Small intestine (tissue), 7 donors: Measurements from ENCODE around the gene DYDC1. TPM values are rescaled to one million over a fixed set of nuclear protein-coding genes. Genes with fewer than 3 reads are reported as not detected.

Source experiments
- DNase-seq, 2 donors: peaks; one replicate each; pipeline versions ENCODE4 v3.0.0 to v3.0.0-alpha.2; 2013
- FAIRE-seq: peaks from 2 replicates; lab custom pipeline; 2012; peaks lifted over from hg19 to GRCh38; lab: Jason Lieb, UNC
- H3K27ac ChIP-seq, 3 donors: one replicate each; pipeline ENCODE4 v1.5.1; 2013; ENCODE audit warnings: low read length in 2 of 3, mild to moderate bottlenecking in 2 of 3, control low read depth in 1 of 3, inconsistent platforms in 1 of 3, low read depth in 1 of 3, moderate library complexity in 1 of 3
- H3K27me3 ChIP-seq, 3 donors: one replicate each; pipeline ENCODE4 v1.6.1; 2013; ENCODE audit warnings: low read length in 3 of 3, inconsistent platforms in 1 of 3; ENCODE audit not compliant: control insufficient read depth in 3 of 3, insufficient read depth in 3 of 3
- H3K36me3 ChIP-seq, 3 donors: one replicate each; pipeline ENCODE4 v1.6.1; 2013; ENCODE audit warnings: low read length in 3 of 3, inconsistent platforms in 1 of 3, low read depth in 1 of 3, mild to moderate bottlenecking in 1 of 3, moderate library complexity in 1 of 3; ENCODE audit not compliant: control insufficient read depth in 3 of 3, insufficient read depth in 2 of 3
- H3K4me1 ChIP-seq, 3 donors: one replicate each; pipeline ENCODE4 v1.6.1; 2013; ENCODE audit warnings: low read length in 2 of 3, inconsistent platforms in 1 of 3, low read depth in 1 of 3, mild to moderate bottlenecking in 1 of 3, moderate library complexity in 1 of 3; ENCODE audit not compliant: control insufficient read depth in 3 of 3, insufficient read depth in 2 of 3
- H3K4me3 ChIP-seq, 3 donors: one replicate each; pipeline ENCODE4 v1.5.1; 2013; ENCODE audit warnings: low read length in 3 of 3, control low read depth in 1 of 3, inconsistent platforms in 1 of 3, low read depth in 1 of 3, mild to moderate bottlenecking in 1 of 3, moderate library complexity in 1 of 3
- H3K9me3 ChIP-seq, 2 donors: one replicate each; pipeline ENCODE4 v1.6.1; 2013; ENCODE audit warnings: low read depth in 1 of 2, low read length in 1 of 2; ENCODE audit not compliant: control insufficient read depth in 2 of 2, insufficient read depth in 1 of 2
- WGBS, 3 donors: extraction: QIAGEN DNeasy Blood & Tissue Kit; methylation state at CpG; one replicate each; pipeline ENCODE4 v1.1.7; 2013; 5-methylcytosine and 5-hydroxymethylcytosine counted together
- polyA plus RNA-seq, 4 donors: library from polyadenylated mRNA; stranded (reverse) in 3 of 4; unstranded in 1 of 4; fragments of 200-250 nt in 3 of 4; fragments of 120-200 nt in 1 of 4; gene quantifications; one replicate each; pipeline versions ENCODE4 v1.2.1 to v1.2.3, GENCODE V29; 2013
- donor health status: healthy with polysubstance abuse.
- donor health status: control.
- donor health status: control.
- donor health status: Bipolar disorder and iron deficiency.
- donor health status: healthy.

Gene DYDC1
- polyA plus RNA-seq, 4 donors: not detected

DNA sequence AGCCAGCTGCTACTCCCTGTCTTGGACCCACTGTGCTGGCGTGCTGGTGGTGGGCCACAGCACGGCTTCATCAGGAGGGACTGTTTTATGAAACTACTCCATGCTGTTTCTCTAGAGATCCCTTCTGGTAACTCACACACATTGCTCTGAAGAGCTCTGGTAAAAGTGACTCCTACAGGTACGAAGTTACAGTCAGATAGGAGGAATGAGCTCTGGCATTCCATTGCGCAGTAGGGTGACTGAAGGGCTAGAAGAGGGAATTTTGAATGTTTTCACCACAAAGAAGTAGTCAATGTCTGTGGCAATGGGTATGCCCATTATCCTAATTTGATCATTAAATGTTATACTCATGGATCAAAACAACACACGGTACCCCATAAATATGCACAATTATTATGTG is 67.7 kb downstream of the DYDC1 start:
- Histone ChIP-seq H3K4me3 (no peak overlapping the region), H3K36me3 (no peaks in the 10 kb centered on the region), H3K27ac (no peak overlapping the region), H3K27me3 (peaks cover 0 to 2% (median 0%) of the 10 kb centered on the region in 3 donors), H3K9me3 (no peaks in the 10 kb centered on the region), H3K4me1 (peaks cover 0 to 4% (median 0%) of the 10 kb centered on the region in 3 donors)
- 89 to 95% (median 93%) methylated on average over 5 of the region's 5 CpGs for WGBS, 3 donors
- DNase-seq (no peak), FAIRE-seq (no peak)

Other genes with a start within 250 kb of the DYDC1 start
- gene PLAC9, start 224.0 kb downstream of the DYDC1 start, polyA plus RNA-seq: 10 to 100 TPM in 1 of 4 donors, 1 to 10 TPM in 2, not detected in 1; 4.6 to 22.2 (median 6.8) TPM
- gene ANXA11, start 151.2 kb downstream of the DYDC1 start, polyA plus RNA-seq: 100 to 1,000 TPM; 110 to 363 (median 209) TPM
- gene MAT1A, start 67.1 kb downstream of the DYDC1 start, polyA plus RNA-seq: under 1 TPM in 2 of 4 donors, not detected in 2; 0.18 to 0.52 TPM
- 1 to 10 TPM in 1 of 4 donors, under 1 TPM in 1, not detected in 2; 0.64 to 1.4 TPM for gene DYDC2, start within 50 bp of the DYDC1 start, polyA plus RNA-seq
- gene PRXL2A, start 51.8 kb upstream of the DYDC1 start, polyA plus RNA-seq: 100 to 1,000 TPM in 1 of 4 donors, 10 to 100 TPM in 3; 40.9 to 144 (median 56.9) TPM
- 10 to 100 TPM in 2 of 4 donors, 1 to 10 TPM in 2; 7.4 to 69.4 (median 32.4) TPM for gene TSPAN14, start 97.6 kb upstream of the DYDC1 start, polyA plus RNA-seq
- gene SH2D4B, start 181.1 kb upstream of the DYDC1 start, polyA plus RNA-seq: under 1 TPM in 2 of 4 donors, not detected in 2; 0.03 to 0.09 TPM